Left ventricle myocardium inferior (tissue), 1 donor: ENCODE measurements around the gene TRIM38. TPM values are rescaled to one million over a fixed set of nuclear protein-coding genes. Genes with fewer than 3 reads are reported as not detected.
A peak's percentile ranks its signal among the peaks of the same experiment; 100 is the strongest.

Experiments used
- DNase-seq: peaks from one replicate; pipeline ENCODE4 v3.0.0-alpha.2; 2020
- H3K27ac ChIP-seq: fragments of 200-600 bp; replicated peaks from 2 replicates; pipeline ENCODE4 v1.8.0; 2021
- H3K27me3 ChIP-seq: fragments of 200-600 bp; 2 replicates; pipeline ENCODE4 v1.8.0; 2021; ENCODE audit warnings: low read depth
- H3K36me3 ChIP-seq: fragments of 200-600 bp; 2 replicates; pipeline ENCODE4 v1.8.0; 2021
- H3K4me1 ChIP-seq: fragments of 200-600 bp; 2 replicates; pipeline ENCODE4 v1.8.0; 2021
- H3K4me3 ChIP-seq: fragments of 200-600 bp; 2 replicates; pipeline ENCODE4 v1.8.0; 2021; ENCODE audit warnings: mild to moderate bottlenecking, moderate library complexity
- H3K9me3 ChIP-seq: fragments of 200-600 bp; replicated peaks from 2 replicates; pipeline ENCODE4 v1.8.0; 2021
- intact Hi-C: fragments of 100-400 bp; cut with micrococcal nuclease; formaldehyde crosslinking; loops from one replicate; pipeline ENCODE4 v1.11.0; 2022
- total RNA-seq: library from RNA; stranded (reverse); fragmentation: NEBNext Ultra II Directional; extraction: Animal tissue kit (Norgen Biotek cat#: 25700); gene quantifications from one replicate; pipeline ENCODE4 v1.2.1, GENCODE V29; 2021
- TF ChIP-seq, protein P1 (sequence below): fragments of 200-600 bp; IDR thresholded peaks from 2 replicates; pipeline ENCODE4 v1.8.0; 2021; ENCODE audit warnings: antibody characterized with exemption, mild to moderate bottlenecking, borderline replicate concordance
- donor health status: DM: no; HTN: yes; CAD: no; lungs with severe emphysema.

The TRIM38 gene
- total RNA-seq, 1 donor from 2014 or later: 2.2 TPM

- Histone ChIP-seq H3K4me1 (peaks cover 16% of the 10 kb centered on the region), H3K27ac (no peak overlapping the region)
- no peak for DNase-seq
Measured at GRCh38 chr6:25958700-25959162, 3.9 kb upstream of the TRIM38 start.

GRCh38 chr6:25959890-25960536, 2.6 kb upstream of the TRIM38 start:
- peaks cover 6% of the 10 kb centered on the region for H3K36me3 ChIP-seq
- intact Hi-C loops: no loop called here
- H3K4me1 ChIP-seq: peaks cover 29% of the 10 kb centered on the region
- peaks cover 20% of the 10 kb centered on the region for H3K9me3 ChIP-seq
- H3K27ac ChIP-seq: no peak overlapping the region
- TF ChIP-seq, protein P1, sequence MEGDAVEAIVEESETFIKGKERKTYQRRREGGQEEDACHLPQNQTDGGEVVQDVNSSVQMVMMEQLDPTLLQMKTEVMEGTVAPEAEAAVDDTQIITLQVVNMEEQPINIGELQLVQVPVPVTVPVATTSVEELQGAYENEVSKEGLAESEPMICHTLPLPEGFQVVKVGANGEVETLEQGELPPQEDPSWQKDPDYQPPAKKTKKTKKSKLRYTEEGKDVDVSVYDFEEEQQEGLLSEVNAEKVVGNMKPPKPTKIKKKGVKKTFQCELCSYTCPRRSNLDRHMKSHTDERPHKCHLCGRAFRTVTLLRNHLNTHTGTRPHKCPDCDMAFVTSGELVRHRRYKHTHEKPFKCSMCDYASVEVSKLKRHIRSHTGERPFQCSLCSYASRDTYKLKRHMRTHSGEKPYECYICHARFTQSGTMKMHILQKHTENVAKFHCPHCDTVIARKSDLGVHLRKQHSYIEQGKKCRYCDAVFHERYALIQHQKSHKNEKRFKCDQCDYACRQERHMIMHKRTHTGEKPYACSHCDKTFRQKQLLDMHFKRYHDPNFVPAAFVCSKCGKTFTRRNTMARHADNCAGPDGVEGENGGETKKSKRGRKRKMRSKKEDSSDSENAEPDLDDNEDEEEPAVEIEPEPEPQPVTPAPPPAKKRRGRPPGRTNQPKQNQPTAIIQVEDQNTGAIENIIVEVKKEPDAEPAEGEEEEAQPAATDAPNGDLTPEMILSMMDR: no peak
- DNase-seq: no peak
- no peak overlapping the region for H3K4me3 ChIP-seq
- H3K27me3 ChIP-seq: no peaks in the 10 kb centered on the region

More at GRCh38 chr6:25958700-25959162, 3.9 kb upstream of the TRIM38 start:
- Histone ChIP-seq H3K4me3 (no peak overlapping the region), H3K36me3 (no peaks in the 10 kb centered on the region), H3K9me3 (peaks cover 20% of the 10 kb centered on the region), H3K27me3 (no peaks in the 10 kb centered on the region)
- TF ChIP-seq, protein P1: no peak
- intact Hi-C loops: no loop called here

GRCh38 chr6:25960734-25961133, 1.9 kb upstream of the TRIM38 start:
- H3K9me3 ChIP-seq: peaks cover 20% of the 10 kb centered on the region
- H3K4me3 ChIP-seq: no peak overlapping the region
- peaks cover 12% of the 10 kb centered on the region for H3K36me3 ChIP-seq
- no peaks in the 10 kb centered on the region for H3K27me3 ChIP-seq
- peaks cover 36% of the 10 kb centered on the region for H3K4me1 ChIP-seq
- TF ChIP-seq, protein P1: no peak
- DNase-seq: no peak
- H3K27ac ChIP-seq: no peak overlapping the region
- intact Hi-C loops: no loop called here

- TF ChIP-seq, protein P1: no peak
- DNase-seq: no peak
- intact Hi-C loops: no loop called here
- Histone ChIP-seq H3K4me3 (peak overlapping the region; percentile 75), H3K27me3 (no peaks in the 10 kb centered on the region), H3K36me3 (peaks cover 22% of the 10 kb centered on the region), H3K4me1 (peaks cover 46% of the 10 kb centered on the region), H3K9me3 (peaks cover 20% of the 10 kb centered on the region), H3K27ac (peak overlapping the region; percentile 94)
Measured at GRCh38 chr6:25961619-25962148, 918 bp upstream of the TRIM38 start.

GRCh38 chr6:25963426-25964123, 973 bp downstream of the TRIM38 start:
- H3K36me3 ChIP-seq: peaks cover 38% of the 10 kb centered on the region
- H3K27ac ChIP-seq: peak overlapping the region; percentile 94
- H3K9me3 ChIP-seq: peaks cover 17% of the 10 kb centered on the region
- H3K27me3 ChIP-seq: no peaks in the 10 kb centered on the region
- TF ChIP-seq, protein P1: no peak
- intact Hi-C loops: no loop called here
- H3K4me1 ChIP-seq: peaks cover 65% of the 10 kb centered on the region
- no peak for DNase-seq
- peak overlapping the region; percentile 75 for H3K4me3 ChIP-seq
